Measurements from ENCODE around the gene BFSP1.

GRCh38 chr20:17537959-17538358 is 6.8 kb upstream of the BFSP1 start:
- TF ChIP-seq CTCF (IDR thresholded peaks at IDR 0.05) (no peak), ZFX (IDR thresholded peaks at IDR 0.05; ENCODE audit: borderline replicate concordance) (no peak)

All from 22Rv1 (cell line).